K562 (cell line): ENCODE measurements around the gene CLCN2. TPM values are rescaled to one million over a fixed set of nuclear protein-coding genes. Genes with fewer than 3 reads are reported as not detected.

Experiments used
- CTBP1 ChIP-seq: fragments of 450-650 bp; IDR thresholded peaks from 2 replicates; pipeline ENCODE4 v1.6.1; 2016; ENCODE audit warnings: borderline replicate concordance
- ESRRB ChIP-seq: fragments of 250-450 bp; sonication (Bioruptor Pico); IDR thresholded peaks from 2 replicates; pipeline ENCODE4 v1.5.0; 2020; ENCODE audit warnings: mild to moderate bottlenecking, moderate library complexity, borderline replicate concordance
- ETV6 ChIP-seq, 3 experiments: fragments of 150-350 bp in 1 of 3; sonication (generic) in 1 of 3; formaldehyde crosslinking in 1 of 3; IDR thresholded peaks; 2 replicates each; pipeline versions ENCODE4 v1.6.1 to v1.8.0; 2014 to 2022; ENCODE audit warnings: borderline replicate concordance in 2 of 3, low read depth in 2 of 3, antibody characterized with exemption in 1 of 3, low read length in 1 of 3, mild to moderate bottlenecking in 1 of 3, missing genetic modification reagents in 1 of 3
- POU5F1 ChIP-seq: fragments of 150-350 bp; IDR thresholded peaks from 2 replicates; pipeline ENCODE4 v1.6.1; 2014; ENCODE audit warnings: borderline replicate concordance, low read length, low read depth, mild to moderate bottlenecking; ENCODE audit not compliant: partially characterized antibody
- TFAM ChIP-seq: fragments of 250-450 bp; sonication (Bioruptor Pico); conservative IDR thresholded peaks from 2 replicates; pipeline ENCODE4 v1.5.0; 2021; ENCODE audit warnings: mild to moderate bottlenecking, moderate library complexity
- XRCC5 ChIP-seq: fragments of 200-400 bp; formaldehyde crosslinking; IDR thresholded peaks from 2 replicates; pipeline ENCODE4 v1.6.1; 2017; ENCODE audit warnings: low read depth, mild to moderate bottlenecking, low read length
- ZNF695 ChIP-seq: fragments of 450-650 bp; formaldehyde crosslinking; IDR thresholded peaks from 2 replicates; pipeline ENCODE4 v1.4.0; 2020; ENCODE audit warnings: mild to moderate bottlenecking, moderate library complexity
- polyA plus RNA-seq, 8 experiments: library from polyadenylated mRNA; depleted of rRNA in 4 of 8; stranded (reverse) in 5 of 8; unstranded in 3 of 8; fragments of >200 nt; fragmentation: Nextera tagmentation in 2 of 8; fragmentation: Illumina TruSeq in 1 of 8; extraction: Ambion mirVana in 2 of 8; extraction: Trizol in 1 of 8; gene quantifications; 2 replicates each; pipeline versions ENCODE4 v1.2.1 to v1.2.3, GENCODE V29; 2011 to 2014; ENCODE audit warnings: inconsistent platforms in 1 of 8, missing spikeins in 1 of 8
- total RNA-seq, 7 experiments: library from RNA; depleted of rRNA in 6 of 7; stranded (reverse); fragments of >200 nt in 6 of 7; fragmentation: Illumina TruSeq in 2 of 7; extraction: Trizol in 2 of 7; gene quantifications; 2 replicates each; pipeline versions ENCODE4 v1.2.1 to v1.2.3, GENCODE V29; 2011 to 2021; ENCODE audit warnings: low replicate concordance in 1 of 7
- TF ChIP-seq, protein P1 (sequence below), 2 experiments: fragments of 450-650 bp in 1 of 2; IDR thresholded peaks; 2 replicates each; pipeline ENCODE4 v1.6.1; 2011 to 2017; ENCODE audit warnings: low read depth in 2 of 2, antibody characterized with exemption in 1 of 2, borderline replicate concordance in 1 of 2, low read length in 1 of 2, mild to moderate bottlenecking in 1 of 2, mixed read lengths in 1 of 2; ENCODE audit not compliant: control insufficient read depth in 1 of 2

Gene CLCN2
- total and polyA plus RNA-seq, 9 of the 15 experiments (the other 6 are each of a cell fraction or from before 2014, with no cell fraction given): 0.10 to 14.0 (median 6.9) TPM

DNA sequence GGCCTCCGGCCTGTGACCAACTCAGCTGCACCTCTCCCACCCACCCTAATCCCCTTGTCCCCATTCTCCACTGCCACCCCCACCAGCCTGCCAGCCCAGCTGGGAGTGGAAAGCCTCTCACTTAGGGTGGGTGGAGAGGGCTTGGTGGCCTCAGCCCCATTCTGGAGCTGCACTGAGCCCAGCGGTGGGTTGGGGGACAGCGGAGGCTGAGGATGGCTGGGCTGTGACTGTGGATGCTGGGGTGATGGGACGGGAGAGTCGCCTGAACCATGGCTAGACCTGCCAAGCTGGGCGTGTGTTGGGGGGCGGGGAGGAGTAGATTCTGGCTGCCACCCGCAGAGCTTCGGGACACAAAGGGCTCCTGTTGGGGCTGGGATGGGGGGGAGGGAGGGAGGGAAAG, 1.8 kb downstream of the CLCN2 start (continued):
- TF ChIP-seq ETV6 (IDR thresholded peaks at IDR 0.05; ENCODE audit: borderline replicate concordance in 1 of 2, low read depth in 2 of 2, low read length in 1 of 2) (no peak), ETV6 (CRISPR knock-in tag; IDR thresholded peaks at IDR 0.05; ENCODE audit: borderline replicate concordance) (no peak), TFAM (CRISPR knock-in tag) (no peak), ZNF695 (CRISPR knock-in tag) (no peak), ESRRB (CRISPR knock-in tag) (no peak), XRCC5 (no peak), POU5F1 (no peak), CTBP1 (no peak)
- TF ChIP-seq, protein P1, sequence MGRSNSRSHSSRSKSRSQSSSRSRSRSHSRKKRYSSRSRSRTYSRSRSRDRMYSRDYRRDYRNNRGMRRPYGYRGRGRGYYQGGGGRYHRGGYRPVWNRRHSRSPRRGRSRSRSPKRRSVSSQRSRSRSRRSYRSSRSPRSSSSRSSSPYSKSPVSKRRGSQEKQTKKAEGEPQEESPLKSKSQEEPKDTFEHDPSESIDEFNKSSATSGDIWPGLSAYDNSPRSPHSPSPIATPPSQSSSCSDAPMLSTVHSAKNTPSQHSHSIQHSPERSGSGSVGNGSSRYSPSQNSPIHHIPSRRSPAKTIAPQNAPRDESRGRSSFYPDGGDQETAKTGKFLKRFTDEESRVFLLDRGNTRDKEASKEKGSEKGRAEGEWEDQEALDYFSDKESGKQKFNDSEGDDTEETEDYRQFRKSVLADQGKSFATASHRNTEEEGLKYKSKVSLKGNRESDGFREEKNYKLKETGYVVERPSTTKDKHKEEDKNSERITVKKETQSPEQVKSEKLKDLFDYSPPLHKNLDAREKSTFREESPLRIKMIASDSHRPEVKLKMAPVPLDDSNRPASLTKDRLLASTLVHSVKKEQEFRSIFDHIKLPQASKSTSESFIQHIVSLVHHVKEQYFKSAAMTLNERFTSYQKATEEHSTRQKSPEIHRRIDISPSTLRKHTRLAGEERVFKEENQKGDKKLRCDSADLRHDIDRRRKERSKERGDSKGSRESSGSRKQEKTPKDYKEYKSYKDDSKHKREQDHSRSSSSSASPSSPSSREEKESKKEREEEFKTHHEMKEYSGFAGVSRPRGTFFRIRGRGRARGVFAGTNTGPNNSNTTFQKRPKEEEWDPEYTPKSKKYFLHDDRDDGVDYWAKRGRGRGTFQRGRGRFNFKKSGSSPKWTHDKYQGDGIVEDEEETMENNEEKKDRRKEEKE (IDR thresholded peaks at IDR 0.05; ENCODE audit: borderline replicate concordance in 1 of 2, control insufficient read depth in 1 of 2, low read depth in 2 of 2, low read length in 1 of 2): no peak
